D721Med (cell line): Measurements from ENCODE around the gene TTL.
"Not testable (repeated sequence)": the region's sequence is repeated elsewhere in the genome, so short reads cannot be mapped to it uniquely, and the experiment has no call there.

ENCODE experiments used
- DNase-seq: peaks from one replicate; pipeline ENCODE4 v3.0.0; 2011; ENCODE audit warnings: low spot score; ENCODE audit not compliant: insufficient read length
- FAIRE-seq: peaks from 2 replicates; lab custom pipeline; 2011; peaks lifted over from hg19 to GRCh38; lab: Jason Lieb, UNC
- TF ChIP-seq, protein P1 (sequence below): IDR thresholded peaks from 2 replicates; pipeline ENCODE4 v1.5.1; 2012; ENCODE audit warnings: mild to moderate bottlenecking, control low read depth; ENCODE audit not compliant: insufficient read depth; ENCODE audit errors: missing control alignments

TTL gene

DNA sequence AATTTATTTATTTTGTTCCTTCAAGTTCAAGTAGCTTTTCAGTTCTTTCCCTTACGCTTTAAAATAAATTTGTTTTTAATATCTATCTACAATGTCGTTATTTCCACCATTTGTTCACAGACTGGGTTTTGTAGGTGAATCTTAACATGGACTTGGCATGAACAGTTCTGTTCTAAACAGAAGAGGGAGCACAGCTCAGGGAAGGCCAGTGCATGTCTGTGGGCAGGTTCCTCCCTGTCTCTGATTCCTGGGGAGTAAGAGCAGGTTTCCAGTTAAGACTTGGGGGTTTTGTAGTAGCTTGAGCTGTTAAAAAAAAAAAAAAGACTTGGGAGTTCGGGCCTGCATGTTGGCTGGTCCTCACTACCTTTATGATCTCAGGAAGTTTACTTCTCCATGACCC lies 11.1 kb downstream of the TTL start:
- DNase-seq (no peak), FAIRE-seq (no peak)
- TF ChIP-seq, protein P1, sequence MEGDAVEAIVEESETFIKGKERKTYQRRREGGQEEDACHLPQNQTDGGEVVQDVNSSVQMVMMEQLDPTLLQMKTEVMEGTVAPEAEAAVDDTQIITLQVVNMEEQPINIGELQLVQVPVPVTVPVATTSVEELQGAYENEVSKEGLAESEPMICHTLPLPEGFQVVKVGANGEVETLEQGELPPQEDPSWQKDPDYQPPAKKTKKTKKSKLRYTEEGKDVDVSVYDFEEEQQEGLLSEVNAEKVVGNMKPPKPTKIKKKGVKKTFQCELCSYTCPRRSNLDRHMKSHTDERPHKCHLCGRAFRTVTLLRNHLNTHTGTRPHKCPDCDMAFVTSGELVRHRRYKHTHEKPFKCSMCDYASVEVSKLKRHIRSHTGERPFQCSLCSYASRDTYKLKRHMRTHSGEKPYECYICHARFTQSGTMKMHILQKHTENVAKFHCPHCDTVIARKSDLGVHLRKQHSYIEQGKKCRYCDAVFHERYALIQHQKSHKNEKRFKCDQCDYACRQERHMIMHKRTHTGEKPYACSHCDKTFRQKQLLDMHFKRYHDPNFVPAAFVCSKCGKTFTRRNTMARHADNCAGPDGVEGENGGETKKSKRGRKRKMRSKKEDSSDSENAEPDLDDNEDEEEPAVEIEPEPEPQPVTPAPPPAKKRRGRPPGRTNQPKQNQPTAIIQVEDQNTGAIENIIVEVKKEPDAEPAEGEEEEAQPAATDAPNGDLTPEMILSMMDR: no peak

DNA sequence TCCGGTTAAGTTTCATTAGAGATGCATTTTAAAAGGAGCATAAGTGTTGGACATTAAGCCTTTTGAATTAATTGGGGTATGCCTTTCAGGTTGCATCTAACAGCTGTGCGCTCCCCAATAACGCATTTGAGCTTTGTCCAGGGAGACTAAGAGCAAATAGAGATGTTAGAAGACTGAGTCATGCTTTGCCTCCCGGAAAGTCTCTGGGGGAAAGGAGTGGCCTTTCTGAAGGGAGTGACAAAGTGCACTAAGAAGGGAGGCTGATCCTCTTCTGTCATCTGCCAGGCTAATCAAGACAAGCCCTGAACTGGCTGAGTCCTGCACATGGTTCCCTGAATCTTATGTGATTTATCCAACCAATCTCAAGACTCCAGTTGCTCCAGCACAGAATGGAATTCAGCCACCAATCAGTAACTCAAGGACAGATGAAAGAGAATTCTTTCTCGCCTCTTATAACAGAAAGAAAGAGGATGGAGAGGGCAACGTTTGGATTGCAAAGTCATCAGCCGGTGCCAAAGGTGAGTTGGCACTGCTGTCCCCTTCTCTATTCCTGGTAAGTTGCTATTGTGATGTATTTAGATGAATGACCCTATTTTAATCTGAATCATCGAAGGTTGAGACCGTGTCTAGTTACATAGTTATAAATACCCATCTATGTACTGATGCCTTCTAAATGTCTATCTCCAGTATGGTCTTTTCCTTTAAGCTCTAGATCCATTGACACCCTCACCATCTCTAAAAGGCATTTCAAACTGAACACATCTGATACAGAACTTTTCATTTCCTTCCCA lies 12.1 kb downstream of the TTL start:
- FAIRE-seq (peak; percentile 51), DNase-seq (peak; percentile 53)
- TF ChIP-seq, protein P1: no peak

DNA sequence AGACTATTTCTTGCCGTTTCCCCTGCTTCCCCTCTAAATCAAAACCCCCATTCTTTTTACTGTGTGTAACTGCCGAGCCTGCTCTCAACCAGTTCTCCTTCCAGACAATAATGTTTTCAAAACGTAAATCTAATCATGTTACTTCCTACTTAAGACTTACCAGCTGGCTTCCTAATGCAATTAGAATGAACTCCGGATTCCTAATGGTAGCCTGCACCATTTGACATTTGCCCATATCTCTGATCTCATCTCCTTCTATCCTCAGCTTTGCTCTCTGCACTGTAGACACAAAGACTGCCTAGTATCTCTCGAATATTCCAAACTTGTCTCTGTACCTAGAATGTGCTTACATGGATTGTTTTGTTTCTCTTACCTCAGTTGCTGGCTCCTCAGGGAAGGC lies 12.9 kb downstream of the TTL start:
- FAIRE-seq: no peak
- TF ChIP-seq, protein P1: no peak
- no peak for DNase-seq

DNA sequence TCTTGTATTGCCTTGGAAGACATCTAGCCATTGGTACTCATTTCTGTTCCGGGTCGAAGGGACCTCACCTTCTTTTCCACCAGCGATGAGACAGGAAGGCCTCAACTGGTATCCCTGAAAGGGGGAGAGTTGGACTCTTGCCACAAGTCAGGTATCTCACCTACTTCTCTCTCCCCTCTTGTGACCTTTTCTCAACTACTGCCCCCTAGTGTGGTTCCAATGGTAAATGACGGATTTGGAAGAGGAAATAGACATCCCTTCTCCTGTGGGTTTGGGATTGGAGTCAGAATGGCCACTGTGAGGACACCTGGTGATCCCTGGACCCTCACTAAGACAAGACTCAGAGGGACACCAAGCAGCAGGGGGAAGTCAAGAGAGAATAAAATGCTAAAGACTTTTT lies 13.9 kb downstream of the TTL start:
- FAIRE-seq, DNase-seq: not testable (repeated sequence)

DNA sequence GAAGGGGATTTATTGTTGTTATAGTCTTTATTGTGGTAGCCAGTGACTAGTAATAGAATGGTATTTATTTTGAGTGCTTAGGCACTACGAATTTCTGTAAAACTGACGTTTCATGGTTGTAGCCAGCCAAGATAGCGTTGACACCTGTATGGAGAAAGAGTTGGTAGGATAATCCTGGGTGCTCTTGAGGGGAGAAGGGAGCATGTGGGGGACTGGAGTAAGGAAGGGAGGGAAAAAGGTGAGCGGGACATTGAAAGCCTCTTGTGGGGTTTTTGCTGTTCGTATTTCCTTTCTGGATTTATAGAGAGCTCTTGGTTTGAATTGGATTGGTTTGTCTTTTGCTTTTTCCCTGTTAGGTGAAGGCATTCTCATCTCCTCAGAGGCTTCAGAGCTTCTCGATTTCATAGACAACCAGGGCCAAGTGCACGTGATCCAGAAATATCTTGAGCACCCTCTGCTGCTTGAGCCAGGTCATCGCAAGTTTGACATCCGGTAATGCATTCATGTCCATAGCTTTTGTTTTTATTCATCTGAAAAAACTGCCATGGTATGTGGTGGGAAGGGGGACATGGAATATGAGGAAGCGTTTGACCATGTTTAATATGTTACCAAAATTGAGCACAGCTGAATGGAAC lies 19.0 kb downstream of the TTL start:
- TF ChIP-seq, protein P1: peak; percentile 25
- DNase-seq, FAIRE-seq: not testable (repeated sequence)

DNA sequence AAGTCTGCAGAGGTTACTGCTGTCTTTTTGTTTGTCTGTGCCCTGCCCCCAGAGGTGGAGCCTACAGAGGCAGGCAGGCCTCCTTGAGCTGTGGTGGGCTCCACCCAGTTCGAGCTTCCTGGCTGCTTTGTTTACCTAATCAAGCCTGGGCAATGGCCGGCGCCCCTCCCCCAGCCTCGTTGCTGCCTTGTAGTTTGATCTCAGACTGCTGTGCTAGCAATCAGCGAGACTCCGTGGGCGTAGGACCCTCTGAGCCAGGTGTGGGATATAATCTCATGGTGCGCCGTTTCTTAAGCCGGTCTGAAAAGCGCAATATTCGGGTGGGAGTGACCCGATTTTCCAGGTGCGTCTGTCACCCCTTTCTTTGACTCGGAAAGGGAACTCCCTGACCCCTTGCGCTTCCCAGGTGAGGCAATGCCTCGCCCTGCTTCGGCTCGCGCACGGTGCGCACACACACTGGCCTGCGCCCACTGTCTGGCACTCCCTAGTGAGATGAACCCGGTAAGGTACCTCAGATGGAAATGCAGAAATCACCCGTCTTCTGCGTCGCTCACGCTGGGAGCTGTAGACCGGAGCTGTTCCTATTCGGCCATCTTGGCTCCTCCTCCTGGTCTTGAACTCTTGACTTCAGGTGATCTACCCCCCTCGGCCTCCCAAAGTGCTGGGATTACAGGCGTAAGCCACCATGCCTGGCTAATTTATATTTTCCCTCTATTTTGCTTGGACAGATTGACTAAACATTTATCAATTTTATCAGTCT lies 27.5 kb downstream of the TTL start:
- FAIRE-seq, DNase-seq: not testable (repeated sequence)

DNA sequence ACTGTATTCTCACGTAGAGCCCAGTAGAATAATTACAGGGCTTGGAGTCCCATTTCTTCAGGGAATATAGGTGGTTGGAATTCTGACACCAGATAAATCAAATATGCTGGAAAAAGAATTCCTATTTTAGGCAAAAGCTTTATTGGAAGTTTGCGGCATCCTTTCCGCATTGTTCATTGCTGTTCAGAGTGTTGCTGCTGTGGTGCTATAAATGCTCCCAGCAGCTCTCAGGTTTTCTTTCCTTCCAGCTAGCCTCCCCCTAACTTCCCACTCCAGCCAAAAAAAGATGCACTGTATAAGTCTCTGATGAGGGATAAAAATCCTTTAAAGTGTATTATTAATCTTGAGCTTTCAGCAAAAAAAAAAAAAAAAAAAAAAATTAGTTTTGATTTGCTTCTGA lies 34.8 kb downstream of the TTL start:
- TF ChIP-seq, protein P1: no peak
- FAIRE-seq (no peak), DNase-seq (no peak)
